ENCODE results near the gene MTHFR. TPM values are rescaled to one million over a fixed set of nuclear protein-coding genes. Genes with fewer than 3 reads are reported as not detected.

Gene MTHFR
- polyA plus RNA-seq, 6 donors from 2014 or later, result 8.8 to 26.8 (median 18.9) TPM

GRCh38 chr1:11839727-11840705 is 34.3 kb upstream of the MTHFR start:
- H3K27ac Mint-ChIP-seq, result peak overlapping the region in 1 of 6 donors; percentile 52
- H3K4me1 Mint-ChIP-seq, result peaks cover 25 to 38% (median 32%) of the 10 kb centered on the region in 3 donors
- ATAC-seq (ENCODE audit: low read depth in 2 of 2) (no peak), DNase-seq (no peak)
- no peaks in the 10 kb centered on the region for H3K9me3 Mint-ChIP-seq
- H3K36me3 Mint-ChIP-seq, result peaks cover 10 to 31% of the 10 kb centered on the region in 2 donors
- no peak overlapping the region for H3K4me3 Mint-ChIP-seq
- H3K27me3 Mint-ChIP-seq, result no peaks in the 10 kb centered on the region

- peak; percentile 78 to 86 for ATAC-seq (ENCODE audit: low read depth in 2 of 2)
- peak overlapping the region in 2 of 6 donors; percentile 66 to 87 for H3K27ac Mint-ChIP-seq
- no peaks in the 10 kb centered on the region for H3K27me3 Mint-ChIP-seq
- H3K9me3 Mint-ChIP-seq, result no peaks in the 10 kb centered on the region
- DNase-seq, result peak; percentile 65
- H3K4me3 Mint-ChIP-seq, result peak overlapping the region in 2 of 8 donors; percentile 29 to 59
- peaks cover 10 to 37% of the 10 kb centered on the region in 2 donors for H3K36me3 Mint-ChIP-seq
- H3K4me1 Mint-ChIP-seq, result peaks cover 26 to 33% (median 28%) of the 10 kb centered on the region in 3 donors
Observed at GRCh38 chr1:11838349-11839272, 32.8 kb upstream of the MTHFR start.

GRCh38 chr1:11837767-11838348 is 32.1 kb upstream of the MTHFR start:
- Mint-ChIP-seq H3K4me1 (peaks cover 19 to 26% (median 21%) of the 10 kb centered on the region in 3 donors), H3K27me3 (no peaks in the 10 kb centered on the region), H3K9me3 (no peaks in the 10 kb centered on the region), H3K27ac (no peak overlapping the region), H3K36me3 (peaks cover 10 to 39% of the 10 kb centered on the region in 2 donors), H3K4me3 (peak overlapping the region in 1 of 8 donors; percentile 59)
- DNase-seq (no peak), ATAC-seq (ENCODE audit: low read depth in 2 of 2) (no peak)

- DNase-seq, result no peak
- H3K36me3 Mint-ChIP-seq, result peaks cover 15 to 39% of the 10 kb centered on the region in 2 donors
Observed at GRCh38 chr1:11836955-11837766, 31.4 kb upstream of the MTHFR start.

GRCh38 chr1:11835441-11836225 is 29.9 kb upstream of the MTHFR start:
- peaks cover 15 to 25% of the 10 kb centered on the region in 2 donors for H3K36me3 Mint-ChIP-seq
- H3K9me3 Mint-ChIP-seq, result no peaks in the 10 kb centered on the region
- H3K27me3 Mint-ChIP-seq, result no peaks in the 10 kb centered on the region
- H3K4me1 Mint-ChIP-seq, result peaks cover 4 to 8% (median 6%) of the 10 kb centered on the region in 3 donors
- H3K4me3 Mint-ChIP-seq, result no peak overlapping the region
- no peak for DNase-seq
- ATAC-seq (ENCODE audit: low read depth in 2 of 2), result no peak
- peak overlapping the region in 2 of 6 donors; percentile 46 to 47 for H3K27ac Mint-ChIP-seq

More at GRCh38 chr1:11836955-11837766, 31.4 kb upstream of the MTHFR start:
- H3K27me3 Mint-ChIP-seq, result no peaks in the 10 kb centered on the region
- no peaks in the 10 kb centered on the region for H3K9me3 Mint-ChIP-seq
- H3K4me1 Mint-ChIP-seq, result peaks cover 13 to 19% (median 14%) of the 10 kb centered on the region in 3 donors
- ATAC-seq (ENCODE audit: low read depth in 2 of 2), result no peak
- H3K4me3 Mint-ChIP-seq, result no peak overlapping the region
- no peak overlapping the region for H3K27ac Mint-ChIP-seq

- Mint-ChIP-seq H3K9me3 (no peaks in the 10 kb centered on the region), H3K4me1 (peaks cover 2 to 8% (median 6%) of the 10 kb centered on the region in 3 donors), H3K4me3 (no peak overlapping the region), H3K27ac (peak overlapping the region in 2 of 6 donors; percentile 42 to 65), H3K27me3 (no peaks in the 10 kb centered on the region), H3K36me3 (peaks cover 15 to 22% of the 10 kb centered on the region in 2 donors)
- ATAC-seq (ENCODE audit: low read depth in 2 of 2) (no peak), DNase-seq (no peak)
Observed at GRCh38 chr1:11833900-11834299, 28.1 kb upstream of the MTHFR start.

GRCh38 chr1:11833497-11833896 is 27.7 kb upstream of the MTHFR start:
- Mint-ChIP-seq H3K9me3 (no peaks in the 10 kb centered on the region), H3K27me3 (no peaks in the 10 kb centered on the region), H3K4me3 (no peak overlapping the region), H3K27ac (peak overlapping the region in 2 of 6 donors; percentile 42 to 65), H3K36me3 (peaks cover 11 to 20% of the 10 kb centered on the region in 2 donors), H3K4me1 (peaks cover 2 to 4% (median 2%) of the 10 kb centered on the region in 3 donors)
- ATAC-seq (ENCODE audit: low read depth in 2 of 2) (no peak), DNase-seq (no peak)

GRCh38 chr1:11831945-11832725 is 26.4 kb upstream of the MTHFR start:
- ATAC-seq (ENCODE audit: low read depth in 2 of 2), result no peak
- DNase-seq, result no peak
- Mint-ChIP-seq H3K27me3 (no peaks in the 10 kb centered on the region), H3K4me3 (no peak overlapping the region), H3K9me3 (no peaks in the 10 kb centered on the region), H3K36me3 (peaks cover 10 to 23% of the 10 kb centered on the region in 2 donors), H3K27ac (peak overlapping the region in 1 of 6 donors; percentile 15), H3K4me1 (peaks cover 0 to 3% (median 0%) of the 10 kb centered on the region in 3 donors)

- Mint-ChIP-seq H3K36me3 (peaks cover 5 to 8% of the 10 kb centered on the region in 2 donors), H3K9me3 (no peaks in the 10 kb centered on the region), H3K4me3 (no peak overlapping the region), H3K4me1 (peaks cover 0 to 3% (median 0%) of the 10 kb centered on the region in 3 donors), H3K27ac (no peak overlapping the region), H3K27me3 (no peaks in the 10 kb centered on the region)
- DNase-seq, result no peak
- ATAC-seq (ENCODE audit: low read depth in 2 of 2), result no peak
Observed at GRCh38 chr1:11828511-11828910, 22.7 kb upstream of the MTHFR start.

GRCh38 chr1:11826946-11827345 is 21.2 kb upstream of the MTHFR start:
- H3K4me3 Mint-ChIP-seq, result no peak overlapping the region
- no peaks in the 10 kb centered on the region for H3K27me3 Mint-ChIP-seq
- H3K4me1 Mint-ChIP-seq, result peaks cover 0 to 3% (median 0%) of the 10 kb centered on the region in 3 donors
- no peak for DNase-seq
- H3K36me3 Mint-ChIP-seq, result peaks cover 0 to 10% of the 10 kb centered on the region in 2 donors
- no peak for ATAC-seq (ENCODE audit: low read depth in 2 of 2)
- H3K9me3 Mint-ChIP-seq, result no peaks in the 10 kb centered on the region
- H3K27ac Mint-ChIP-seq, result no peak overlapping the region

- H3K4me3 Mint-ChIP-seq, result no peak overlapping the region
- ATAC-seq (ENCODE audit: low read depth in 2 of 2) (no peak), DNase-seq (no peak)
- peaks cover 0 to 9% (median 0%) of the 10 kb centered on the region in 3 donors for H3K4me1 Mint-ChIP-seq
- peaks cover 0 to 19% of the 10 kb centered on the region in 2 donors for H3K36me3 Mint-ChIP-seq
- no peaks in the 10 kb centered on the region for H3K9me3 Mint-ChIP-seq
- H3K27ac Mint-ChIP-seq, result no peak overlapping the region
- no peaks in the 10 kb centered on the region for H3K27me3 Mint-ChIP-seq
Observed at GRCh38 chr1:11825131-11825530, 19.4 kb upstream of the MTHFR start.
